Spleen (tissue), 11 donors: ENCODE results near the gene FOXD2. TPM values are rescaled to one million over a fixed set of nuclear protein-coding genes. Genes with fewer than 3 reads are reported as not detected.

Experiments
- DNase-seq: peaks from one replicate; pipeline ENCODE4 v3.0.0-alpha.2; 2020
- H3K27ac ChIP-seq, 8 donors: fragments of 200-600 bp; sonication (generic) in 7 of 8; 1 replicate in 4 of 8; 2 replicates in 4 of 8; pipeline versions ENCODE4 v1.5.0 to v1.8.0; 2016 to 2021; ENCODE audit warnings: inconsistent platforms in 4 of 8, mild to moderate bottlenecking in 4 of 8, moderate library complexity in 1 of 8
- H3K27me3 ChIP-seq, 7 donors: fragments of 200-600 bp; sonication (generic) in 6 of 7; replicated peaks in 1 of 7; 1 replicate in 4 of 7; 2 replicates in 3 of 7; pipeline versions ENCODE4 v1.5.0 to v1.8.0; 2016 to 2021; ENCODE audit warnings: inconsistent platforms in 3 of 7, mild to moderate bottlenecking in 1 of 7
- H3K36me3 ChIP-seq, 6 donors: fragments of 200-600 bp; sonication (generic) in 5 of 6; 1 replicate in 4 of 6; 2 replicates in 2 of 6; pipeline versions ENCODE4 v1.5.0 to v1.8.0; 2016 to 2021; ENCODE audit warnings: inconsistent platforms in 2 of 6
- H3K4me1 ChIP-seq, 6 donors: fragments of 200-600 bp; sonication (generic) in 5 of 6; 1 replicate in 3 of 6; 2 replicates in 3 of 6; pipeline versions ENCODE4 v1.5.0 to v1.8.0; 2016 to 2021; ENCODE audit warnings: inconsistent platforms in 3 of 6
- H3K4me3 ChIP-seq, 8 donors: fragments of 200-600 bp; sonication (generic) in 7 of 8; 1 replicate in 4 of 8; 2 replicates in 4 of 8; pipeline versions ENCODE4 v1.5.0 to v1.8.0; 2016 to 2021; ENCODE audit warnings: inconsistent platforms in 4 of 8, mild to moderate bottlenecking in 4 of 8, moderate library complexity in 2 of 8
- H3K9me3 ChIP-seq, 8 donors: fragments of 200-600 bp; sonication (generic) in 7 of 8; 1 replicate in 4 of 8; 2 replicates in 4 of 8; pipeline versions ENCODE4 v1.5.0 to v1.8.0; 2016 to 2021; ENCODE audit warnings: inconsistent platforms in 4 of 8
- CTCF ChIP-seq, 11 experiments: fragments of 200-600 bp in 7 of 11; fragments of 450-650 bp in 4 of 11; sonication (generic) in 4 of 11; IDR thresholded peaks in 8 of 11; conservative IDR thresholded peaks in 3 of 11; 1 replicate in 7 of 11; 2 replicates in 4 of 11; pipeline versions ENCODE4 v1.4.0 to v1.8.0; 2016 to 2021; ENCODE audit warnings: antibody characterized with exemption in 11 of 11, inconsistent platforms in 4 of 11, mild to moderate bottlenecking in 1 of 11
- POLR2A ChIP-seq, 3 donors: fragments of 450-650 bp; IDR thresholded peaks; one replicate each; pipeline ENCODE4 v1.5.1; 2017; ENCODE audit warnings: antibody characterized with exemption in 3 of 3, mild to moderate bottlenecking in 1 of 3
- POLR2AphosphoS5 ChIP-seq, 3 donors: sonication (generic); formaldehyde crosslinking; IDR thresholded peaks; one replicate each; pipeline ENCODE4 v1.5.1; 2017; ENCODE audit warnings: antibody characterized with exemption in 3 of 3
- WGBS, 5 donors: extraction: QIAGEN DNeasy Blood & Tissue Kit in 3 of 5; methylation state at CpG; one replicate each; pipeline versions ENCODE4 v1.1.5 to v1.1.7; 2013 to 2018; 5-methylcytosine and 5-hydroxymethylcytosine counted together
- intact Hi-C: fragments of 100-400 bp; cut with DNase I; formaldehyde crosslinking; loops from one replicate; pipeline ENCODE4 v1.15.0; 2023; ENCODE audit warnings: low total_unique reads
- polyA plus RNA-seq, 3 donors: library from polyadenylated mRNA; stranded (reverse); fragments of 200-250 nt; gene quantifications; one replicate each; pipeline ENCODE4 v1.2.1, GENCODE V29; 2013
- total RNA-seq, 7 donors: library from RNA; depleted of rRNA in 3 of 7; stranded (reverse); fragments of >200 nt in 3 of 7; fragmentation: NEBNext Ultra II Directional in 4 of 7; extraction: Animal tissue kit (Norgen Biotek cat#: 25700) in 4 of 7; gene quantifications; one replicate each; pipeline versions ENCODE4 v1.1.0 to v1.2.1, GENCODE V29; 2016 to 2021
- donor health status: healthy with polysubstance abuse.
- donor health status: DM: no; HTN: no; CAD: no; lungs with moderate emphysema.
- donor health status: DM: no; HTN: no; CAD: no.
- donor health status: Bipolar disorder and iron deficiency.
- donor health status: healthy.
- donor health status: DM: no; HTN: no; CAD: no.
- donor health status: DM: yes; HTN: yes; CAD: no.

Gene FOXD2
- total and polyA plus RNA-seq, 10 donors, result 0.09 to 1.7 (median 0.61) TPM

- TF ChIP-seq POLR2A (IDR thresholded peaks at IDR 0.05) (no peak), CTCF (IDR thresholded peaks at IDR 0.05 in 8 of 11, conservative IDR thresholded peaks at IDR 0.05 in 3 of 11) (peak in 8 of 11 experiments; percentile 16 to 63 (median 52))
- H3K36me3 ChIP-seq, result no peaks in the 10 kb centered on the region
- peaks cover 0 to 3% (median 0%) of the 10 kb centered on the region in 6 donors for H3K4me1 ChIP-seq
- no peak overlapping the region for H3K4me3 ChIP-seq
- H3K27ac ChIP-seq, result no peak overlapping the region
- peaks cover 0 to 65% (median 0%) of the 10 kb centered on the region in 7 donors for H3K27me3 ChIP-seq
- no peaks in the 10 kb centered on the region for H3K9me3 ChIP-seq
- 7 to 12% (median 12%) methylated on average over 6 of the region's 6 CpGs for WGBS, 5 donors
- no peak for DNase-seq
- intact Hi-C loops, result loop anchor here (10.0 kb wide), 1 partner anchor 230 kb away; the partner anchor contains the start of gene PDZK1IP1
These were observed 13.4 kb upstream of the FOXD2 start for GRCh38 chr1:47424336-47424982.

DNA sequence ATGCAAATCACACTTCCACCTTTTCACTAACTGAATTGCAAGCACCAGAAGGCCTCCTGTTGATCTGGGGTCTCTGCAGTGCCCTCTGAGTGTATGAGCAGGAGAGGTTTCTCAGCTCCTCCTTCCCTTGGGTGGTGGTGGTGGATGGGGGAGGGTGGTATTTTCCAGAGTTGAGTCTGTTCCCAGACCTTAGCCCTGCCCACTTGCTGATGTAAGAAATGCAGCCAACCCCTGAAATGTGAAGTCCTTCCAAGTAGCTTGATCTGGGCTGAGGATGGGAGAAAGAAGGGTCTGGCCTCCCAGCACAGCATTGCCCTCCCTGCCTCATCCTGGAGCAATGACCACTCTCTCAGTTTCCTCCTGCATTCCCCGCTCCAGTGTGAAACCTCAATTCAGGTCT is 6.3 kb upstream of the FOXD2 start:
- Histone ChIP-seq H3K27ac (peak overlapping the region in 1 of 8 donors; percentile 6), H3K4me1 (peaks cover 26 to 53% (median 45%) of the 10 kb centered on the region in 6 donors), H3K27me3 (peaks cover 3 to 90% (median 62%) of the 10 kb centered on the region in 7 donors), H3K9me3 (no peaks in the 10 kb centered on the region), H3K4me3 (no peak overlapping the region), H3K36me3 (peaks cover 0 to 10% (median 0%) of the 10 kb centered on the region in 6 donors)
- DNase-seq, result peak; percentile 24
- intact Hi-C loops, result no loop called here
- TF ChIP-seq CTCF (IDR thresholded peaks at IDR 0.05 in 8 of 11, conservative IDR thresholded peaks at IDR 0.05 in 3 of 11) (no peak), POLR2A (IDR thresholded peaks at IDR 0.05) (no peak), POLR2AphosphoS5 (IDR thresholded peaks at IDR 0.05) (no peak)
- WGBS, 5 donors, result 76 to 100% (median 89%) methylated on average over 1 of the region's 1 CpG

DNA sequence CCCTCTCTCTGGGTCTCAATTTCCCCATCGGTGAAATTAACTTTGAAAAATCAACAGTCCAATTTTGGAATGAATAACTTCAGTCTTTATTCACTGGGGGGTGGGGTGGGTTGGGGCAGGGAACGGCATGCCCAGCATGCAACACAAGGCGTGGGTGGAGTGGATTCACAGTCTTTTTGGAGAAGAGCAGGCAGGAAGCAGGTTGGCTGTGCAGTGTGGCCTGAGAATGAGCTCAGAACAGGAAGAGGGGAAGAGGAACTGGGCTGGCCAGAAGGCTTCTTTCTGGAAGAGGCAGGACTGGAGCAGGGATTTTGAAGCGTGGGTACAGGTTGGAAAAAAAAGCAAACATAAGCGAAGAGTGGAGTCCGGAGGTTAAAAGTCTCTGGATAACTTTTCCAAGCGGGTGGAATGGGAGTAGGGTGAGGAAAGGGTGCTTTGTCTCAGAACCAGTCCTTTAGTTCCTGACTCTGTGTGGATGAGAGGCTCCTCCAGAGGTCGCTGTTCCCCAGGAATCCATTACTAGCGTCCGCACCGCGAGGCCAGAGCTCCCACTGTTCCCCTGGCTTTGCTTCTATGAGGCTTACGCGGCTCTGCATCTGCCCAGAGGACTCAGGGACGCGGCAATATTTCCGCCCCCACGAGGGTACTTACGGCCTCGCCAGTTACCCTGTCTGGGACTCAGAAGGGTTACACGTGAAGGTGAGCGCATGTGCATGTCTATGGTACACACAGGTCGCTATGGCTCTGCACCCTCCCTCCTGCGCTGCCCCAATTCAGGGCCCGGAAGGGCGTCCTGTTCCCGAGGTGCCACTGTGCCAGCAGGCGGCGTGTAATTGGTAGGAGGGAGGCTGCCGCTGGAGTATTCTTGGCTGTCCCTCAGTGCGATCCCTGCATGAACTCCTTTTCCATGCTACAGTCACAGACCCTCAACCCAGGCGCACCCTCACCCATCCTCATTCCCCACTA is 5.5 kb upstream of the FOXD2 start:
- H3K9me3 ChIP-seq, result no peaks in the 10 kb centered on the region
- peaks cover 27 to 61% (median 53%) of the 10 kb centered on the region in 6 donors for H3K4me1 ChIP-seq
- peaks cover 0 to 10% (median 0%) of the 10 kb centered on the region in 6 donors for H3K36me3 ChIP-seq
- TF ChIP-seq POLR2A (IDR thresholded peaks at IDR 0.05) (no peak), CTCF (IDR thresholded peaks at IDR 0.05 in 8 of 11, conservative IDR thresholded peaks at IDR 0.05 in 3 of 11) (peak in 10 of 11 experiments; percentile 4 to 78 (median 54)), POLR2AphosphoS5 (IDR thresholded peaks at IDR 0.05) (no peak)
- peak overlapping the region in 2 of 8 donors; percentile 6 to 47 for H3K4me3 ChIP-seq
- 13 to 36% (median 15%) methylated on average over 22 to 32 of the region's 32 CpGs for WGBS, 5 donors
- DNase-seq, result peak; percentile 51
- peaks cover 3 to 97% (median 68%) of the 10 kb centered on the region in 7 donors for H3K27me3 ChIP-seq
- H3K27ac ChIP-seq, result peak overlapping the region in 1 of 8 donors; percentile 6
- intact Hi-C loops, result no loop called here
